Esophagus muscularis mucosa (tissue), 3 donors: ENCODE measurements around the gene WRAP53.

Source experiments
- POLR2A ChIP-seq: fragments of 450-650 bp; IDR thresholded peaks from one replicate; pipeline ENCODE4 v1.6.1; 2017; ENCODE audit warnings: antibody characterized with exemption, moderate library complexity, mild to moderate bottlenecking, low read depth
- TF ChIP-seq, protein P1 (sequence below), 3 experiments: fragments of 200-600 bp in 2 of 3; fragments of 450-650 bp in 1 of 3; sonication (generic) in 2 of 3; IDR thresholded peaks; one replicate each; pipeline ENCODE4 v1.5.1; 2017 to 2019; ENCODE audit warnings: antibody characterized with exemption in 3 of 3, mild to moderate bottlenecking in 2 of 3, moderate library complexity in 1 of 3

DNA sequence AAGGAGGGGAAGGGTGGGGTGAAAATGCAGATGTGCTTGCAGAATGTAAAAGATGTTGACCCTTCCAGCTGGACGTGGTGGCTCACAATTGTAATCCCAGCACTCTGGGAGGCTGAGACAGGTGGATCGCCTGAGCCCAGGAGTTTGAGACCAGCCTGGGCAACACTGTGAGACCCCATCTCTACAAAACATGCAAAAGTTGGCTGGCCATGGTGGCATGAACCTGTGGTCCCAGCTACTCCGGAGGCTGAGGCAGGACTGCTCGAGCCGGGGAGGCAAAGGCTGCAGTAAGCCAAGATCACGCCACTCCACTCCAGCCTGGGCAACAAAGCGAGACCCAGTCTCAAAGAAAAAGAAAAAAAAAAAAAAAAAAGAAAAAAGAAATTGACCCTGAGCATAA lies 19.8 kb upstream of the WRAP53 start:
- TF ChIP-seq POLR2A = no peak
- TF ChIP-seq, protein P1, sequence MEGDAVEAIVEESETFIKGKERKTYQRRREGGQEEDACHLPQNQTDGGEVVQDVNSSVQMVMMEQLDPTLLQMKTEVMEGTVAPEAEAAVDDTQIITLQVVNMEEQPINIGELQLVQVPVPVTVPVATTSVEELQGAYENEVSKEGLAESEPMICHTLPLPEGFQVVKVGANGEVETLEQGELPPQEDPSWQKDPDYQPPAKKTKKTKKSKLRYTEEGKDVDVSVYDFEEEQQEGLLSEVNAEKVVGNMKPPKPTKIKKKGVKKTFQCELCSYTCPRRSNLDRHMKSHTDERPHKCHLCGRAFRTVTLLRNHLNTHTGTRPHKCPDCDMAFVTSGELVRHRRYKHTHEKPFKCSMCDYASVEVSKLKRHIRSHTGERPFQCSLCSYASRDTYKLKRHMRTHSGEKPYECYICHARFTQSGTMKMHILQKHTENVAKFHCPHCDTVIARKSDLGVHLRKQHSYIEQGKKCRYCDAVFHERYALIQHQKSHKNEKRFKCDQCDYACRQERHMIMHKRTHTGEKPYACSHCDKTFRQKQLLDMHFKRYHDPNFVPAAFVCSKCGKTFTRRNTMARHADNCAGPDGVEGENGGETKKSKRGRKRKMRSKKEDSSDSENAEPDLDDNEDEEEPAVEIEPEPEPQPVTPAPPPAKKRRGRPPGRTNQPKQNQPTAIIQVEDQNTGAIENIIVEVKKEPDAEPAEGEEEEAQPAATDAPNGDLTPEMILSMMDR (IDR thresholded peaks at IDR 0.05) = no peak
